Measurements from ENCODE around the gene DOCK4.

GRCh38 chr7:112228632-112229031 lies 22.4 kb upstream of the DOCK4 start:
- no peak for TF ChIP-seq EP300 (IDR thresholded peaks at IDR 0.05; ENCODE audit: borderline replicate concordance)
- TF ChIP-seq REST (IDR thresholded peaks at IDR 0.05; ENCODE audit: low read depth): no peak
- no peak for TF ChIP-seq NFIC (IDR thresholded peaks at IDR 0.05)
- TF ChIP-seq, protein P1, sequence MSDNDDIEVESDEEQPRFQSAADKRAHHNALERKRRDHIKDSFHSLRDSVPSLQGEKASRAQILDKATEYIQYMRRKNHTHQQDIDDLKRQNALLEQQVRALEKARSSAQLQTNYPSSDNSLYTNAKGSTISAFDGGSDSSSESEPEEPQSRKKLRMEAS (IDR thresholded peaks at IDR 0.05): no peak
- no peak for TF ChIP-seq CREB1 (IDR thresholded peaks at IDR 0.05; ENCODE audit: low read depth)
- TF ChIP-seq USF1 (IDR thresholded peaks at IDR 0.05): no peak
- no peak for TF ChIP-seq TAF1 (IDR thresholded peaks at IDR 0.05; ENCODE audit: low read depth)
- no peak for TF ChIP-seq YY1 (IDR thresholded peaks at IDR 0.05; ENCODE audit: low read depth)
- no peak for TF ChIP-seq TEAD4 (IDR thresholded peaks at IDR 0.05)
- no peak for TF ChIP-seq RAD21 (IDR thresholded peaks at IDR 0.05; ENCODE audit: low read depth)
- no peak for TF ChIP-seq ZBTB7A (IDR thresholded peaks at IDR 0.05; ENCODE audit: low read depth)
- TF ChIP-seq FOXM1 (IDR thresholded peaks at IDR 0.05; ENCODE audit: borderline replicate concordance, low read depth): no peak
- TF ChIP-seq EGR1 (IDR thresholded peaks at IDR 0.05): no peak
